Testis (tissue), 3 donors: Measurements from ENCODE around the gene SCARB2. TPM values are rescaled to one million over a fixed set of nuclear protein-coding genes. Genes with fewer than 3 reads are reported as not detected.

Experiments
- DNase-seq: peaks from one replicate; pipeline ENCODE4 v3.0.0-alpha.2; 2019
- H3K27ac ChIP-seq, 2 donors: fragments of 200-600 bp; sonication (generic); one replicate each; pipeline ENCODE4 v1.5.1; 2019
- H3K27me3 ChIP-seq: fragments of 200-600 bp; sonication (generic); one replicate; pipeline ENCODE4 v1.5.1; 2019
- H3K36me3 ChIP-seq: fragments of 200-600 bp; sonication (generic); one replicate; pipeline ENCODE4 v1.5.1; 2017; ENCODE audit warnings: low read depth; ENCODE audit errors: missing control alignments
- H3K4me1 ChIP-seq: fragments of 200-600 bp; sonication (generic); one replicate; pipeline ENCODE4 v1.5.1; 2019
- H3K4me3 ChIP-seq, 2 donors: fragments of 200-600 bp; sonication (generic); one replicate each; pipeline ENCODE4 v1.5.1; 2017 to 2019
- H3K9me3 ChIP-seq: fragments of 200-600 bp; sonication (generic); one replicate; pipeline ENCODE4 v1.5.1; 2017
- POLR2A ChIP-seq: fragments of 450-650 bp; IDR thresholded peaks from one replicate; pipeline ENCODE4 v1.6.1; 2017; ENCODE audit warnings: antibody characterized with exemption, mild to moderate bottlenecking, moderate library complexity
- WGBS, 2 donors: methylation state at CpG; one replicate each; pipeline ENCODE4 v1.1.5; 2018; 5-methylcytosine and 5-hydroxymethylcytosine counted together
- intact Hi-C: fragments of 100-400 bp; cut with DNase I; formaldehyde crosslinking; loops from one replicate; pipeline ENCODE4 v1.15.1; 2023; ENCODE audit warnings: low total_unique reads
- polyA plus RNA-seq: library from polyadenylated mRNA; stranded (reverse); fragments of 350-450 nt; fragmentation: Illumina TruSeq; extraction: RNeasy Lipid Tissue Mini Kit (QIAGEN cat#74804); gene quantifications from one replicate; pipeline ENCODE4 v1.2.3, GENCODE V29; 2014; ENCODE audit warnings: low read depth, low replicate concordance; ENCODE audit not compliant: insufficient read depth
- total RNA-seq, 2 donors: library from RNA; depleted of rRNA; stranded (reverse); fragments of >200 nt; gene quantifications; one replicate each; pipeline ENCODE4 v1.2.3, GENCODE V29; 2016
- TF ChIP-seq, protein P1 (sequence below), 3 experiments: fragments of 450-650 bp in 2 of 3; fragments of 200-600 bp in 1 of 3; sonication (generic) in 1 of 3; IDR thresholded peaks; one replicate each; pipeline ENCODE4 v1.5.1; 2016 to 2019; ENCODE audit warnings: antibody characterized with exemption in 3 of 3, mild to moderate bottlenecking in 2 of 3, moderate library complexity in 1 of 3

The SCARB2 gene
- total and polyA plus RNA-seq, 3 donors from 2014 or later = 79.0 to 115 (median 115) TPM

DNA sequence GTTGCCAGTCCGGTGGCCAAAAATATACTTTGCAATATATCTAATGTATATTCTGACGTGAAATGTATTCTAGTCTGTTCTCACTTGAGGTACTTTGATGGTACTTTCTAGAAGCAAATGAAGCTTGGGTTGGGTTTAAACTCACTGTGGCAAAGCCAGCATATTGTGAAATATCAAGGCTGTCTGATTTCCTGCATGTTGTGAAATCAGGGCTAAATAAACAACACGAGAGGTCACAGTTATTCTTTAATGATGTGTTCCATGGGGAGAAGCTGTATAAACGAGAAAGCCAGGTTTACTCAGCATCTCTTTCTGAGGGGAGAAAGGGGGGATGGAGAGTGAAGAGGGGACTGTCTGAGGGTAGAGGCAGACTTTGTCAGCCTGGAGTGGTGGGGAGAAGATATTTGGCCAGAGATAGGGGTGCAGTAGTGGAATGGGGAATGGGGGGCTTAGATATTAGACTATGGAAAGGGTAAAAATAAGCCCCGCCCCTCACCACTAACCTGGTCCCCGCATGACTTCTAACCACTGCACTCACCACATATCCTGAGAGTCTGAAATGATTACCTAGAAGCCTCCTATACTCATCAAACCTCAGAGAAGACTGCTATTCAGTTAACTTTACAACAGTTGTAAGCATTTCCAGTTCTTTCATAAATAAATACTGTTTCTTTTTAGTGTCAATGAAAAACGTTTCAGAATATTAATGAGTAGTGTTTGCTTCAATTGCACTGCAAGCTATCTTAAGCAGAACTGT is 5.9 kb upstream of the SCARB2 start:
- Histone ChIP-seq H3K9me3 (no peaks in the 10 kb centered on the region), H3K27me3 (no peaks in the 10 kb centered on the region), H3K4me3 (no peak overlapping the region), H3K36me3 (no peaks in the 10 kb centered on the region), H3K4me1 (peaks cover 1% of the 10 kb centered on the region), H3K27ac (no peak overlapping the region)
- 65 to 70% methylated on average over 7 of the region's 7 CpGs for WGBS, 2 donors
- no peak for TF ChIP-seq POLR2A
- TF ChIP-seq, protein P1, sequence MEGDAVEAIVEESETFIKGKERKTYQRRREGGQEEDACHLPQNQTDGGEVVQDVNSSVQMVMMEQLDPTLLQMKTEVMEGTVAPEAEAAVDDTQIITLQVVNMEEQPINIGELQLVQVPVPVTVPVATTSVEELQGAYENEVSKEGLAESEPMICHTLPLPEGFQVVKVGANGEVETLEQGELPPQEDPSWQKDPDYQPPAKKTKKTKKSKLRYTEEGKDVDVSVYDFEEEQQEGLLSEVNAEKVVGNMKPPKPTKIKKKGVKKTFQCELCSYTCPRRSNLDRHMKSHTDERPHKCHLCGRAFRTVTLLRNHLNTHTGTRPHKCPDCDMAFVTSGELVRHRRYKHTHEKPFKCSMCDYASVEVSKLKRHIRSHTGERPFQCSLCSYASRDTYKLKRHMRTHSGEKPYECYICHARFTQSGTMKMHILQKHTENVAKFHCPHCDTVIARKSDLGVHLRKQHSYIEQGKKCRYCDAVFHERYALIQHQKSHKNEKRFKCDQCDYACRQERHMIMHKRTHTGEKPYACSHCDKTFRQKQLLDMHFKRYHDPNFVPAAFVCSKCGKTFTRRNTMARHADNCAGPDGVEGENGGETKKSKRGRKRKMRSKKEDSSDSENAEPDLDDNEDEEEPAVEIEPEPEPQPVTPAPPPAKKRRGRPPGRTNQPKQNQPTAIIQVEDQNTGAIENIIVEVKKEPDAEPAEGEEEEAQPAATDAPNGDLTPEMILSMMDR (IDR thresholded peaks at IDR 0.05) = no peak
- DNase-seq = no peak
- intact Hi-C loops = no loop called here

DNA sequence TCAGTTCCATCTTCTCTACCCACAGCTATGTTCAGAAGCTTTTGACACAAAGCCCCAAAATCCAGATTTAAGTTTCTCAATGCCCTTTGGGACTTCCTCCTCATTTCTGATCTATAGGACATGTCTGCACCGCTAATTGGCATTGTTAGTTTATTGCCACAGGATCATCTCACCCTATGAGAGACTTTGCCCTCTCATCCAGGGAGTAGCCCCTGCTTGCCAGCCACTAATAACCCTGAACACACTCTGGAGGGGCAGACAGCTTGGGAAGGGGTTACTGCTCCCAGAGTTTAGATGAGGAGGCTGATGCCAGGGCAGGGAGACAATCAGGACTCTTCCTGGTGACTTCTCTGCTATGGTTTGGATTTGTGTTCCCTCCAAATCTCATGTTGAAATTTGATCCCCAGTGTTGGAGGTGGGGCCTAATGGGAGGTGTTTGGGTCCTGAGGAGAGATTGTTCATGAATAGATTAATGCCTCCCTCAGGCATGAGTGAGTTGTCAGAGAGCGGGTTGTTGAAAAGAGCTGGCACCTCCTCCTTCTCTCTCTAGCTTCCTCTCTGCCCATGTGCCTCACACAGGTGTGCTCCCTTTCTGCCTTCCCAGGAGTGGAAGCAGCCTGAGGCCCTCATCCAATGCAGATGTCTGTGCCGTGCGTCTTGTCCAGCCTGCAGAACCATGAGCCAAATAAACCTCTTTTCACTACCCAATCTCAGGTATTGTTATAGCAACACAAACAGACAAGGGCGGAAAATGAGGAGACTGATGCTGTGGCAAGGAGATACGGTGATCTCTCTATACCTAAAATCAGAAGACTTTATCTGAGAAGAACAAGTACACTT is 3.6 kb upstream of the SCARB2 start:
- no peaks in the 10 kb centered on the region for H3K36me3 ChIP-seq
- H3K27me3 ChIP-seq = no peaks in the 10 kb centered on the region
- no peak for TF ChIP-seq POLR2A
- TF ChIP-seq, protein P1 (IDR thresholded peaks at IDR 0.05) = no peak
- H3K9me3 ChIP-seq = no peaks in the 10 kb centered on the region
- no peak overlapping the region for H3K4me3 ChIP-seq
- no peak for DNase-seq
- WGBS, 2 donors = 92 to 96% methylated on average over 6 of the region's 6 CpGs
- H3K27ac ChIP-seq = no peak overlapping the region
- intact Hi-C loops = no loop called here
- H3K4me1 ChIP-seq = peaks cover 6% of the 10 kb centered on the region

DNA sequence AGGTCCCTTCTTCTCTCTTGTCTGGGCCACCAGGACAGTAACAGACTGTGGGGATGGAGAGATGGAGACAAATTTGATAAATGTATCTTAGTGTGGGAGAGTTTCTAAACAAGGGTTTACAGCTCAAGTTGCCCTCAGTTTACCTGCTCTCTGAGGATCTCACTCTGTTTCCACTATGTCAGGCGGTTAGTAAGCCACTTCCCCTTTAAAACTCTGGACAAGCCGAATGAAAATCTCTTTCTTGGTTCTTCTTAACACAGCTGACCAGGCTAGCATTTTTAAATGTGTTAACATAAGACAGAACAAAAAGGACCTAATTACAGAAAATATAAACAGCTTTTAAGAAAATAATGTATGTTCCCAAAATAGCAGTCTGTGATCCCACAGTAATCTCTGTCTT is 2.9 kb upstream of the SCARB2 start:
- H3K27ac ChIP-seq = no peak overlapping the region
- H3K36me3 ChIP-seq = no peaks in the 10 kb centered on the region
- no peak for DNase-seq
- intact Hi-C loops = no loop called here
- peaks cover 13% of the 10 kb centered on the region for H3K4me1 ChIP-seq
- no peak for TF ChIP-seq POLR2A
- TF ChIP-seq, protein P1 (IDR thresholded peaks at IDR 0.05) = no peak
- H3K4me3 ChIP-seq = no peak overlapping the region
- WGBS, 2 donors = 70 to 73% methylated on average over 2 of the region's 2 CpGs
- H3K27me3 ChIP-seq = no peaks in the 10 kb centered on the region
- H3K9me3 ChIP-seq = no peaks in the 10 kb centered on the region

DNA sequence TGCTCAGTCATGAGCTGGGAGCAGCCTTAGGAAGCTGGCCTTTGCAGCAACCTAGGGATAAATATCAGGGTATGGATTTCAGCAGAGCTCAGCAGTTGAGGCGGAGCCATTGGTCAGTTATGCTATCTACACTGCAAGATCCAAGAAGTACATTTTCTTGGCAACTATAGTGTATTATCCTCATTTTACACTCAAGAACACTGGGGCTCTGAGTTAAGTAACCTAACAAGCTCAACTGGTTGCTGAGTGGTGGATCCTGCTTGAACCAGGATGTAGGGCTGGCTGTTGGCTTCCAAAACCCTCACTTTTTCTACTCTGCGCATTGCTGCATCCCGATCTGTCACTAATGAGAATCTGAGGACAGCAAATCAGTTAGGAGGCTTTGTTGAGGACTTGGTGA is 1.5 kb upstream of the SCARB2 start:
- Histone ChIP-seq H3K4me1 (peaks cover 19% of the 10 kb centered on the region), H3K27ac (no peak overlapping the region)
- intact Hi-C loops = no loop called here

More for the DNA sequence above, 1.5 kb upstream of the SCARB2 start:
- 81 to 87% methylated on average over 3 of the region's 3 CpGs for WGBS, 2 donors
- Histone ChIP-seq H3K4me3 (no peak overlapping the region), H3K9me3 (no peaks in the 10 kb centered on the region), H3K36me3 (no peaks in the 10 kb centered on the region), H3K27me3 (no peaks in the 10 kb centered on the region)
- no peak for DNase-seq
- TF ChIP-seq POLR2A = no peak
- TF ChIP-seq, protein P1 (IDR thresholded peaks at IDR 0.05) = no peak
